Measurements from ENCODE around the gene ATRN.

ATRN gene

GRCh38 chr20:3660262-3661059 is 189.6 kb downstream of the ATRN start:
- TF ChIP-seq CTCF (IDR thresholded peaks at IDR 0.05; ENCODE audit: insufficient read depth, low read length, missing control alignments) = no peak
- no peak overlapping the region for H3K4me3 ChIP-seq (ENCODE audit: low read depth, low read length)
- DNase-seq (ENCODE audit: low read depth, low spot score) = no peak
- ChIA-PET POLR2A (interaction anchor here (0.6 kb wide), 1 partner anchor 80 kb away, joined by 3 read pairs; no protein-coding TSS in a partner anchor), CTCF (no interaction called here)

GRCh38 chr20:3661060-3661813 is 190.4 kb downstream of the ATRN start:
- DNase-seq (ENCODE audit: low read depth, low spot score) = no peak
- ChIA-PET POLR2A (no interaction called here), CTCF (no interaction called here)
- no peak overlapping the region for H3K4me3 ChIP-seq (ENCODE audit: low read depth, low read length)
- no peak for TF ChIP-seq CTCF (IDR thresholded peaks at IDR 0.05; ENCODE audit: insufficient read depth, low read length, missing control alignments)

GRCh38 chr20:3661814-3662665 is 191.2 kb downstream of the ATRN start:
- no peak for TF ChIP-seq CTCF (IDR thresholded peaks at IDR 0.05; ENCODE audit: insufficient read depth, low read length, missing control alignments)
- no peak for DNase-seq (ENCODE audit: low read depth, low spot score)
- POLR2A ChIA-PET = no interaction called here
- no peak overlapping the region for H3K4me3 ChIP-seq (ENCODE audit: low read depth, low read length)
- CTCF ChIA-PET = no interaction called here

- DNase-seq (ENCODE audit: low read depth, low spot score) = no peak
- TF ChIP-seq CTCF (IDR thresholded peaks at IDR 0.05; ENCODE audit: insufficient read depth, low read length, missing control alignments) = no peak
- no peak within 1 kb of the TSS for H3K4me3 ChIP-seq (ENCODE audit: low read depth, low read length)
- POLR2A ChIA-PET = no interaction called here
- CTCF ChIA-PET = interaction anchor here (1.4 kb wide), 1 partner anchor 48 kb away, joined by 3 read pairs; no protein-coding TSS in a partner anchor
Observed at GRCh38 chr20:3663031-3663701, 192.3 kb downstream of the ATRN start, which contains the start of gene GFRA4. Gene GFRA4 (minus strand): TSS chr20:3663399. CDS start chr20:3663399, 0 bp downstream.

- ChIA-PET POLR2A (no interaction called here), CTCF (interaction anchor here (1.4 kb wide), 1 partner anchor 47 kb away, joined by 3 read pairs; no protein-coding TSS in a partner anchor)
- H3K4me3 ChIP-seq (ENCODE audit: low read depth, low read length) = no peak overlapping the region
- no peak for DNase-seq (ENCODE audit: low read depth, low spot score)
- TF ChIP-seq CTCF (IDR thresholded peaks at IDR 0.05; ENCODE audit: insufficient read depth, low read length, missing control alignments) = no peak
Observed at GRCh38 chr20:3663858-3664257, 193.0 kb downstream of the ATRN start.
